Neuronal stem cell (in vitro differentiated cells): Measurements from ENCODE around the gene CD2AP.

ENCODE experiments used
- DNase-seq: peaks from one replicate; pipeline ENCODE4 v3.0.0-alpha.2; 2013; ENCODE audit warnings: low spot score
- H2AFZ ChIP-seq: one replicate; pipeline ENCODE4 v1.6.1; 2013; ENCODE audit warnings: mild to moderate bottlenecking, low read length, inconsistent platforms
- H2AK5ac ChIP-seq: 2 replicates; pipeline ENCODE4 v1.6.1; 2013; ENCODE audit warnings: low read depth, mild to moderate bottlenecking, inconsistent platforms, low read length, moderate library complexity, mixed read lengths
- H2BK120ac ChIP-seq: 2 replicates; pipeline ENCODE4 v1.6.1; 2013; ENCODE audit warnings: low read depth, mild to moderate bottlenecking, inconsistent platforms, low read length, moderate library complexity, mixed read lengths
- H2BK12ac ChIP-seq: one replicate; pipeline ENCODE4 v1.6.1; 2013; ENCODE audit warnings: low read length, inconsistent platforms
- H2BK15ac ChIP-seq: 2 replicates; pipeline ENCODE4 v1.6.1; 2013; ENCODE audit warnings: mild to moderate bottlenecking, low read length, inconsistent platforms, mixed read lengths
- H2BK5ac ChIP-seq: one replicate; pipeline ENCODE4 v1.6.1; 2013; ENCODE audit warnings: inconsistent platforms, mild to moderate bottlenecking, low read length, moderate library complexity
- H3K14ac ChIP-seq: one replicate; pipeline ENCODE4 v1.6.1; 2013; ENCODE audit warnings: low read length, inconsistent platforms
- H3K18ac ChIP-seq: 2 replicates; pipeline ENCODE4 v1.6.1; 2013; ENCODE audit warnings: low read length, inconsistent platforms
- H3K23ac ChIP-seq: 2 replicates; pipeline ENCODE4 v1.6.1; 2013; ENCODE audit warnings: low read depth, mild to moderate bottlenecking, mixed read lengths, low read length, inconsistent platforms; ENCODE audit not compliant: poor library complexity
- H3K27ac ChIP-seq: replicated peaks from 3 replicates; pipeline ENCODE4 v1.5.1; 2013; ENCODE audit warnings: low read length, inconsistent platforms
- H3K27me3 ChIP-seq, 3 experiments: 2 replicates each; pipeline ENCODE4 v1.6.1; 2013; ENCODE audit warnings: low read length in 3 of 3, mild to moderate bottlenecking in 2 of 3, inconsistent platforms in 1 of 3, low read depth in 1 of 3, mixed read lengths in 1 of 3, moderate library complexity in 1 of 3; ENCODE audit not compliant: control insufficient read depth in 3 of 3, insufficient read depth in 3 of 3
- H3K36me3 ChIP-seq, 2 donors: replicated peaks in 1 of 2; 2 replicates each; pipeline ENCODE4 v1.6.1; 2013; ENCODE audit warnings: low read length in 2 of 2; ENCODE audit not compliant: control insufficient read depth in 2 of 2, insufficient read depth in 2 of 2
- H3K4ac ChIP-seq: 2 replicates; pipeline ENCODE4 v1.6.1; 2013; ENCODE audit warnings: inconsistent platforms, mild to moderate bottlenecking, low read length, moderate library complexity
- H3K4me1 ChIP-seq, 2 donors: 1 replicate in 1 of 2; 2 replicates in 1 of 2; pipeline ENCODE4 v1.6.1; 2013; ENCODE audit warnings: low read length in 2 of 2, low read depth in 1 of 2; ENCODE audit not compliant: control insufficient read depth in 2 of 2, insufficient read depth in 1 of 2
- H3K4me2 ChIP-seq: one replicate; pipeline ENCODE4 v1.6.1; 2013; ENCODE audit warnings: mild to moderate bottlenecking, low read length, inconsistent platforms; ENCODE audit not compliant: insufficient read depth, poor library complexity, severe bottlenecking
- H3K4me3 ChIP-seq, 2 donors: 2 replicates each; pipeline ENCODE4 v1.5.1; 2013; ENCODE audit warnings: low read length in 2 of 2, mild to moderate bottlenecking in 2 of 2, inconsistent platforms in 1 of 2, moderate library complexity in 1 of 2
- H3K79me1 ChIP-seq: one replicate; pipeline ENCODE4 v1.6.1; 2013; ENCODE audit warnings: low read depth, mild to moderate bottlenecking, inconsistent platforms, low read length, moderate library complexity
- H3K9ac ChIP-seq: one replicate; pipeline ENCODE4 v1.6.1; 2013; ENCODE audit warnings: mild to moderate bottlenecking, low read depth, low read length, inconsistent platforms; ENCODE audit not compliant: poor library complexity
- H3K9me3 ChIP-seq, 2 donors: replicated peaks in 1 of 2; 2 replicates each; pipeline versions ENCODE3 to v1.6.1; 2013; ENCODE audit warnings: low read length in 2 of 2, mild to moderate bottlenecking in 2 of 2, inconsistent platforms in 1 of 2, low read depth in 1 of 2, mixed read lengths in 1 of 2, moderate library complexity in 1 of 2; ENCODE audit not compliant: control insufficient read depth in 2 of 2, insufficient read depth in 1 of 2
- H4K8ac ChIP-seq: one replicate; pipeline ENCODE4 v1.6.1; 2013; ENCODE audit warnings: low read depth, mild to moderate bottlenecking, inconsistent platforms, low read length, moderate library complexity
- H4K91ac ChIP-seq: one replicate; pipeline ENCODE4 v1.6.1; 2013; ENCODE audit warnings: low read length, low read depth, mild to moderate bottlenecking, inconsistent platforms; ENCODE audit not compliant: poor library complexity
- WGBS, 2 donors: extraction: QIAGEN DNeasy Blood & Tissue Kit; methylation state at CpG; one replicate each; pipeline ENCODE4 v1.1.7; 2013; ENCODE audit warnings: missing lambda C conversion rate in 2 of 2, mixed read lengths in 1 of 2; ENCODE audit not compliant: insufficient read length in 2 of 2, insufficient replicate concordance in 1 of 2; ENCODE audit errors: extremely low coverage in 2 of 2; 5-methylcytosine and 5-hydroxymethylcytosine counted together

Gene CD2AP

DNA sequence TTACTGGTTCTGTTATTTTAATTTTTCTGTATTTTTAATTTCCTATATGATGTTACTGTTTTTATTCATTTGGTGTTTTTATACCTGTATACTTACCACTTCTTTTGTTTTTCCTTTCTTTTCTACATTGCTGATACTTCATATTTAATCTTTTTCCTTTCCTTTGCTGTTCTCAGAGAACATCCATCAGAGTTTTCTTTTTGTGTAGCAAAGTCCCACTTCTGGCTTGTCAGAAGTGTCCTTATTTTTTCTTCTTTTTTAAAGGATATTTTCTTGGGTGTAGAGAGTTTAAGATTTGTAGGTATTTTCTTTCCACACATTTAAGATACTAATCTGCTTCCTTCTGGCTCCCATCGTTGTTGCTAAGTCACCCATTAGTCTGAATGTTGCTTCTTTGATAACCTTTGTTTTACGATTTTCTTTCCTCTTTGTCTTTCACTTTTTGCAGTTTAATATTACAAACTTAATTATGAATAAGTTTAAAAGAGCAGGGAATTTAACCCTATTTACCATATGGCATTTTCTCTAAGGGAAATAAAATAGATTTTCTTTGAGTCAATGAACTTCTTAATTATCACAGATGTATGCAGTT lies 18.5 kb downstream of the CD2AP start:
- H3K4me1 ChIP-seq: no peaks in the 10 kb centered on the region
- H2BK120ac ChIP-seq: no peak overlapping the region
- no peak overlapping the region for H3K18ac ChIP-seq
- no peak overlapping the region for H3K9ac ChIP-seq
- H2BK12ac ChIP-seq: no peak overlapping the region
- no CpG with 5 or more reads among the region's 2 CpGs for WGBS, 2 donors
- H4K91ac ChIP-seq: no peak overlapping the region
- DNase-seq: no peak
- H3K14ac ChIP-seq: no peak overlapping the region
- H3K9me3 ChIP-seq: no peaks in the 10 kb centered on the region
- H3K4ac ChIP-seq: no peak overlapping the region
- no peaks in the 10 kb centered on the region for H3K27me3 ChIP-seq
- no peak overlapping the region for H3K23ac ChIP-seq
- no peak overlapping the region for H2AFZ ChIP-seq
- H3K27ac ChIP-seq: no peak overlapping the region
- no peak overlapping the region for H2BK5ac ChIP-seq
- H3K4me2 ChIP-seq: no peak overlapping the region
- no peak overlapping the region for H4K8ac ChIP-seq
- H2BK15ac ChIP-seq: no peak overlapping the region
- H3K79me1 ChIP-seq: peaks cover 4% of the 10 kb centered on the region
- no peak overlapping the region for H3K4me3 ChIP-seq
- H2AK5ac ChIP-seq: no peak overlapping the region
- H3K36me3 ChIP-seq: no peaks in the 10 kb centered on the region

DNA sequence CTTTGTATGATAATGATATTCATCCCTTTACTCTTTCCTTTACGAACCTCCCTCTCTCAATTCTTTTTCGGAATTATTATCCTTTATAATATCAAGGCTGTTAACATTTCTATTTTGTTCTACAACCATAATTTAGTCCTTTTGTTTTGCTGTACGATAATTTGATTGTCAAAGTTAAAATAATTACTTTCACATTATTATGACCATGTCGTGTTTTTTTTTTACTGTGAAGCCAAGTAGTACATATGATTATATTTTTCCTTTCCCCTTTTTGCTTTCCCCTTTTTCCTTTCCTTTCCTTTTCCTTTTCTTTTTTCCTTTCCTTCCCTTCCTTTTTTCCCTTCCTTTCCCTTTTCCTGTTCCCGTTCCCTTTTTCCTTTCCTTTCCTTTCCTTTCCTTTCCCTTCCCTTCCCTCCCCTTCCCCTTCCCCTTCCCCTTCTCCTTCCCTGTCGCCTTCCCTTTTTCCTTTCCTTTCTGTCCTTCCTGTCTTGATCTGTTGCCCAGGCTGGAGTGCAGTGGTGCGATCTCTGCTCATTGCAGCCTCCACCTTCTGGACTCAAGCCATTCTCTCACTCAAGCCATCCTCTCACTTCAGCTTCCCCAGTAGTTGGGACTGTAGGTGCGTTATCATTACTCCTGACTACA lies 19.5 kb downstream of the CD2AP start:
- H2BK15ac ChIP-seq: no peak overlapping the region
- H3K23ac ChIP-seq: no peak overlapping the region
- H3K4me2 ChIP-seq: no peak overlapping the region
- no peak overlapping the region for H3K4ac ChIP-seq
- no peak for DNase-seq
- no peaks in the 10 kb centered on the region for H3K4me1 ChIP-seq
- H4K8ac ChIP-seq: no peak overlapping the region
- no peak overlapping the region for H4K91ac ChIP-seq
- no peaks in the 10 kb centered on the region for H3K36me3 ChIP-seq
- H3K9ac ChIP-seq: no peak overlapping the region
- no peak overlapping the region for H3K18ac ChIP-seq
- no peak overlapping the region for H2BK12ac ChIP-seq
- no peak overlapping the region for H2AFZ ChIP-seq
- no peak overlapping the region for H3K27ac ChIP-seq
- H3K27me3 ChIP-seq: no peaks in the 10 kb centered on the region
- H2BK5ac ChIP-seq: no peak overlapping the region
- H3K9me3 ChIP-seq: no peaks in the 10 kb centered on the region
- whole genome bisulfite sequencing, 2 donors: no CpG with 5 or more reads among the region's 8 CpGs
- H2BK120ac ChIP-seq: no peak overlapping the region
- no peak overlapping the region for H3K4me3 ChIP-seq
- H3K79me1 ChIP-seq: peaks cover 4% of the 10 kb centered on the region
- no peak overlapping the region for H3K14ac ChIP-seq
- H2AK5ac ChIP-seq: no peak overlapping the region

DNA sequence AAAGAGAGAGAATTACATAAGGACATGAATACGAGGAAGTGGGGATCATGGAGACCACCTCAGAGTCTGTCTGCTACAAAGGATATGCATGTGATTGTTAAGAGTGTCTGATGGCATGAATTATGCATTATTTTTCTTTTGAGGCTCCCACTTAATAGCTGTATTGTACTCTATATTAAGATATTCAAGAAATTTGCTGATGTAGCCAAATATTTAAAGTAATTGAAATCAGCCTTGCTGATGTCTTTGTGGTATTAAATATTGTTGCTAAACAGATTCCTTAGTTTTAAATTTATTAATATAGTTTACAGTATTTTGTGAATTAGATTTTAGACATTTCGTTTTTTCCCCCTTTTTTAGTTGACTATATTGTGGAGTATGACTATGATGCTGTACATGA lies 25.3 kb downstream of the CD2AP start:
- Histone ChIP-seq H2BK120ac (no peak overlapping the region), H3K4me3 (no peak overlapping the region), H4K8ac (no peak overlapping the region), H3K9ac (no peak overlapping the region), H3K18ac (no peak overlapping the region), H3K4ac (no peak overlapping the region), H3K4me1 (no peaks in the 10 kb centered on the region), H3K36me3 (peaks cover 0 to 3% of the 10 kb centered on the region in 2 donors), H3K14ac (no peak overlapping the region), H3K4me2 (no peak overlapping the region), H3K9me3 (peaks cover 0 to 13% of the 10 kb centered on the region in 2 donors), H3K27ac (no peak overlapping the region), H3K23ac (no peak overlapping the region), H3K27me3 (no peaks in the 10 kb centered on the region), H2BK12ac (no peak overlapping the region), H2AK5ac (no peak overlapping the region), H2BK5ac (no peak overlapping the region), H3K79me1 (peaks cover 1% of the 10 kb centered on the region), H2AFZ (no peak overlapping the region), H2BK15ac (no peak overlapping the region), H4K91ac (no peak overlapping the region)
- WGBS, 2 donors: no CpG with 5 or more reads among the region's 2 CpGs
- no peak for DNase-seq

DNA sequence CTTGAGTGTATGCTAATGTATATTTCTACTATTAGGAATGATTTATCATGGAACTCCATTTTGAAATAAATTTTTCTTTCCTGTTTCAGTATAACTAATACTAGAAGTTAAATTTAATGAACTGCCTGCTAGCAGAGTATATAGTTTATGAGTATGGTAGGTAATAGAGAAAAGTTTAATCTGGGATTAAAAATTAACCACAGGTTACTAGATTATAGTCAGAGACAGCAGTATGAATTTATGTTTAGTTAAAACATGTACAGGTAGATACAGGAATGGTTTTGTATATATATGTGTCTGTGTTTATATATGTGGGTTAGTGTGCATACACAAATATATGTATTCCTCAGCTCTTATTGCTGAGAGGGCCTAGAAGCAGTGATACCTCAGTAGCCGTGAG lies 32.3 kb downstream of the CD2AP start:
- no peak for DNase-seq
- H3K9me3 ChIP-seq: peaks cover 3 to 17% of the 10 kb centered on the region in 2 donors
- H3K4ac ChIP-seq: no peak overlapping the region
- H3K14ac ChIP-seq: no peak overlapping the region
- no peak overlapping the region for H4K91ac ChIP-seq
- H2AK5ac ChIP-seq: no peak overlapping the region
- no peaks in the 10 kb centered on the region for H3K79me1 ChIP-seq
- no peak overlapping the region for H2AFZ ChIP-seq
- no peaks in the 10 kb centered on the region for H3K4me1 ChIP-seq
- H2BK120ac ChIP-seq: no peak overlapping the region
- H2BK5ac ChIP-seq: no peak overlapping the region
- H4K8ac ChIP-seq: no peak overlapping the region
- H3K27ac ChIP-seq: no peak overlapping the region
- no peak overlapping the region for H2BK15ac ChIP-seq
- H3K27me3 ChIP-seq: no peaks in the 10 kb centered on the region
- no peak overlapping the region for H3K4me3 ChIP-seq
- H2BK12ac ChIP-seq: no peak overlapping the region
- WGBS, 2 donors: no CpG with 5 or more reads among the region's 1 CpG
- H3K18ac ChIP-seq: no peak overlapping the region
- no peak overlapping the region for H3K4me2 ChIP-seq
- no peak overlapping the region for H3K23ac ChIP-seq
- peaks cover 0 to 3% of the 10 kb centered on the region in 2 donors for H3K36me3 ChIP-seq
- no peak overlapping the region for H3K9ac ChIP-seq
